ENCODE data around the gene TPK1.

TPK1 gene

DNA sequence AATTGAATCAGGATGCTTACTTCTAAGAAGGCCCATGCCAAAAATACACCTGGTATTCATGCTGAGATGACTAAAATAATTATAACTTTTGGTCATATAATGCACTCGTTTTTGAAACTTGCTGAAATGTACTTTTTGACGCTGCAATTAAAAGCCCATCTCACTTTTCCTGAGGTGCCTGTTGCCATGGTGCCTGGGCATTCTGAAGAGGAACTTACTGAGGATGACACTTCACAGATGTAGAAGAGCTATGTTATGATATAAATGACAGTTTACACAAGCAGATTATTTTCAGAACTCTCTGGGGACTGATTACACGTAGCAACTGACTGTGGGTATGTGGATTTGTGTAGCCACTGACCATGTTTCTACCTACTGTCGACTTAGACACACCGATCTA, 182.4 kb downstream of the TPK1 start:
- H3K4me3 ChIP-seq (ENCODE audit: low read depth, low read length) = no peak overlapping the region
- TF ChIP-seq, protein P1, sequence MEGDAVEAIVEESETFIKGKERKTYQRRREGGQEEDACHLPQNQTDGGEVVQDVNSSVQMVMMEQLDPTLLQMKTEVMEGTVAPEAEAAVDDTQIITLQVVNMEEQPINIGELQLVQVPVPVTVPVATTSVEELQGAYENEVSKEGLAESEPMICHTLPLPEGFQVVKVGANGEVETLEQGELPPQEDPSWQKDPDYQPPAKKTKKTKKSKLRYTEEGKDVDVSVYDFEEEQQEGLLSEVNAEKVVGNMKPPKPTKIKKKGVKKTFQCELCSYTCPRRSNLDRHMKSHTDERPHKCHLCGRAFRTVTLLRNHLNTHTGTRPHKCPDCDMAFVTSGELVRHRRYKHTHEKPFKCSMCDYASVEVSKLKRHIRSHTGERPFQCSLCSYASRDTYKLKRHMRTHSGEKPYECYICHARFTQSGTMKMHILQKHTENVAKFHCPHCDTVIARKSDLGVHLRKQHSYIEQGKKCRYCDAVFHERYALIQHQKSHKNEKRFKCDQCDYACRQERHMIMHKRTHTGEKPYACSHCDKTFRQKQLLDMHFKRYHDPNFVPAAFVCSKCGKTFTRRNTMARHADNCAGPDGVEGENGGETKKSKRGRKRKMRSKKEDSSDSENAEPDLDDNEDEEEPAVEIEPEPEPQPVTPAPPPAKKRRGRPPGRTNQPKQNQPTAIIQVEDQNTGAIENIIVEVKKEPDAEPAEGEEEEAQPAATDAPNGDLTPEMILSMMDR (IDR thresholded peaks at IDR 0.05; ENCODE audit: borderline replicate concordance, insufficient read depth, low read depth, low read length) = no peak

GRCh38 chr7:144650439-144650838, 185.4 kb downstream of the TPK1 start:
- TF ChIP-seq, protein P1 (IDR thresholded peaks at IDR 0.05; ENCODE audit: borderline replicate concordance, insufficient read depth, low read depth, low read length) = no peak
- H3K4me3 ChIP-seq (ENCODE audit: low read depth, low read length) = no peak overlapping the region

DNA sequence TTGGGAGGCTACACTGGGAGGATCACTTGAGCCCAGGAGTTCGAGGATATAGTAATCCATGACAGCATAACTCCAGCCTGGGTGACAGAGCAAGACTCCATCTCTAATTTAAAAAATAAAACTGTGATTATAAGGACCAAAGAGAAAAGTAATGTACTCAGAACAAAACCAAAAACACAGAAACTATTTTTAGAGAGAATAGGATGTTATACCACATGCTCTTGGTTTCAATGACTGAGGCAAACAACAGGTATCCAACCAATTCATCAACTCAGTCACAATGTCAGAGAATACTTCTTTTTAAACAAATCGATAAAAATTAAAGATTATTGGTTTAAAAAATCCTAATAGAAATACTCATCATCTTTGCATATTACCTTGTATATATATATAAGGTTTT, 186.7 kb downstream of the TPK1 start:
- TF ChIP-seq, protein P1 (IDR thresholded peaks at IDR 0.05; ENCODE audit: borderline replicate concordance, insufficient read depth, low read depth, low read length) = no peak
- H3K4me3 ChIP-seq (ENCODE audit: low read depth, low read length) = no peak overlapping the region

DNA sequence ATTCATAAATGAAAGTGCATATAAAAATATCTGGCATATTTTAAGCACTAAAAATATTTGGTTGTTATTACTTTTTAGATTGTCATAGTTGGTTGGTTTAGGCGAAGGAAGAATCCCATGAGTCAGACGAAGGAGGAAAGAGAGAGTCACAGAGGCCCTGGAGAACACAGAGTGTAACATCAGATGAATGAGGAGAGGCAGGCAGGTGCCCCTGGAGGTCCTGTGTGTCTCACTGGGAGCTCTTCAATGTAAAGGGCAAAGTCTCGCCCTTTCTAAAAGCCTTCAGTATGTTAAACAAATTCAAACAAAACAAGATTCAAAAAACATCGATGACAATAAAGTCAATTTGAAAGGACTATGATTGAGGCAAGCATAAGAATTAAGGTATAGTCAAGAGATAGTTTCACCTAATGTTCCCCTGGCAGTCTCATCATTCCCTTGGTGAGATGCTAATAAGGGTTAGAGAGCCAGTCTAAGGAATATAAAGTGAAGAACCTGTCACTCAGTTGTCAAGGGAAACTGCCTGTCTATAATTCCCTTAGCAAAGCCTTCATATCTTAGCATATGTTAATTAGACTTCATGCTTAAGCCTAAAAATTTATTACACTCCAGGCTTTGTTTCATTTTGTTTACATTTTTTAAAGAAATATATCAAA, 194.3 kb downstream of the TPK1 start:
- TF ChIP-seq, protein P1 (IDR thresholded peaks at IDR 0.05; ENCODE audit: borderline replicate concordance, insufficient read depth, low read depth, low read length) = no peak
- H3K4me3 ChIP-seq (ENCODE audit: low read depth, low read length) = no peak overlapping the region

GRCh38 chr7:144632724-144633123, 203.1 kb downstream of the TPK1 start:
- TF ChIP-seq, protein P1 (IDR thresholded peaks at IDR 0.05; ENCODE audit: borderline replicate concordance, insufficient read depth, low read depth, low read length) = no peak
- H3K4me3 ChIP-seq (ENCODE audit: low read depth, low read length) = no peak overlapping the region

DNA sequence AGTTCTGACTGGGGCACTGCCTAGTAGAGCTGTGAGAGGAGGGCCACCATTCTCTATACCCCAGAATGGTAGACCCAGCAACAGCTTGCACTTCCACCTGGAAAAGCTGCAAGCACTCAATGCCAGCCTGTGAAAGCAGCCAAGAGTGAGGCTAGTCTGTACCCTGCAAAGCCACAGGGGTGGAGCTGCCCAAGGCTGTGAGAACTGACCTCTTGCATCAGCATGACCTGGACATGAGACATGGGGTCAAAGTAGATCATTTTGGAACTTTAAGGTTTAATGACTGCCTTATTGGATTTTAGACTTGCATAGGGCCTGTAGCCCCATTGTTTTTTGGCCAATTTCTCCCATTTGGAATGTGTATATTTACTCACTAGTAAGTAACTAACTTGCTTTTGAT, 206.3 kb downstream of the TPK1 start:
- TF ChIP-seq, protein P1 (IDR thresholded peaks at IDR 0.05; ENCODE audit: borderline replicate concordance, insufficient read depth, low read depth, low read length) = no peak
- no peak overlapping the region for H3K4me3 ChIP-seq (ENCODE audit: low read depth, low read length)

- TF ChIP-seq, protein P1 (IDR thresholded peaks at IDR 0.05; ENCODE audit: borderline replicate concordance, insufficient read depth, low read depth, low read length) = no peak
- no peak overlapping the region for H3K4me3 ChIP-seq (ENCODE audit: low read depth, low read length)
These were observed 206.8 kb downstream of the TPK1 start for GRCh38 chr7:144629011-144629410.

Data from GM12875 (cell line).